ENCODE results near the gene RSF1.

- TF ChIP-seq TAF1 (conservative IDR thresholded peaks at IDR 0.05) (no peak), GABPA (IDR thresholded peaks at IDR 0.05 in 1 of 2, conservative IDR thresholded peaks at IDR 0.05 in 1 of 2) (no peak), REST (IDR thresholded peaks at IDR 0.05) (no peak), JUND (IDR thresholded peaks at IDR 0.05) (no peak), ZBTB33 (IDR thresholded peaks at IDR 0.05) (no peak), ATF3 (IDR thresholded peaks at IDR 0.05) (no peak), RAD21 (IDR thresholded peaks at IDR 0.05) (no peak), EGR1 (IDR thresholded peaks at IDR 0.05; ENCODE audit: low read depth in 2 of 2) (no peak), SP1 (IDR thresholded peaks at IDR 0.05) (no peak), YY1 (IDR thresholded peaks at IDR 0.05) (no peak)
- TF ChIP-seq, protein P1, sequence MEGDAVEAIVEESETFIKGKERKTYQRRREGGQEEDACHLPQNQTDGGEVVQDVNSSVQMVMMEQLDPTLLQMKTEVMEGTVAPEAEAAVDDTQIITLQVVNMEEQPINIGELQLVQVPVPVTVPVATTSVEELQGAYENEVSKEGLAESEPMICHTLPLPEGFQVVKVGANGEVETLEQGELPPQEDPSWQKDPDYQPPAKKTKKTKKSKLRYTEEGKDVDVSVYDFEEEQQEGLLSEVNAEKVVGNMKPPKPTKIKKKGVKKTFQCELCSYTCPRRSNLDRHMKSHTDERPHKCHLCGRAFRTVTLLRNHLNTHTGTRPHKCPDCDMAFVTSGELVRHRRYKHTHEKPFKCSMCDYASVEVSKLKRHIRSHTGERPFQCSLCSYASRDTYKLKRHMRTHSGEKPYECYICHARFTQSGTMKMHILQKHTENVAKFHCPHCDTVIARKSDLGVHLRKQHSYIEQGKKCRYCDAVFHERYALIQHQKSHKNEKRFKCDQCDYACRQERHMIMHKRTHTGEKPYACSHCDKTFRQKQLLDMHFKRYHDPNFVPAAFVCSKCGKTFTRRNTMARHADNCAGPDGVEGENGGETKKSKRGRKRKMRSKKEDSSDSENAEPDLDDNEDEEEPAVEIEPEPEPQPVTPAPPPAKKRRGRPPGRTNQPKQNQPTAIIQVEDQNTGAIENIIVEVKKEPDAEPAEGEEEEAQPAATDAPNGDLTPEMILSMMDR (IDR thresholded peaks at IDR 0.05; ENCODE audit: low read depth, low read length, missing input control), result no peak
Measured at GRCh38 chr11:77819921-77820564, 479 bp downstream of the RSF1 start.
